ENCODE measurements around the gene ZNF219. TPM values are rescaled to one million over a fixed set of nuclear protein-coding genes. Genes with fewer than 3 reads are reported as not detected.
A peak's percentile ranks its signal among the peaks of the same experiment; 100 is the strongest.

The ZNF219 gene
- total RNA-seq, 2 donors from 2014 or later: 44.0 to 79.6 TPM

DNA sequence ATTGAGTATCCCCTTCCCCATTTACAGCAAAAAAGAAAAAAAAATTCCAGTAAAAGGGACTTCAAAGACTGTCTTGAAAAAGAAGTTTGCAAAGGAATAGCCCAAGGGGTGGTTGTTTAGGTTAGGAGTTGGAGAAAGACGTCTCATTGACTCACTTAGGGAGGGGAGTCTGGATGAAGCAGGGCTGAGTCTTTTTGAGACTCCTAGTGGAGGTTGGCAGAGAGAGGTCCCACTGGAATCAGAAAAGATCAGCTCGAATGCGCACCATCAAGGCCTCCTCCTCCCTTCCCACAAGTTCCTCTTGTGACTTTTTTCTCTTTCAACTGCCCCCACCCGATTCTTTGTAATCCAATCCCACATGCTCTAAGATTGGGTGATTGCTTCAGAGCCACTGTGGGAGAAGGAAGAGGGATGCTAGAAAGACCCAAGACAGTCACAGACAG is 26.4 kb downstream of the ZNF219 start:
- H3K4me3 ChIP-seq: peak overlapping the region; percentile 68
- intact Hi-C loops (cut with DNase I): no loop called here
- TF ChIP-seq, protein P1, sequence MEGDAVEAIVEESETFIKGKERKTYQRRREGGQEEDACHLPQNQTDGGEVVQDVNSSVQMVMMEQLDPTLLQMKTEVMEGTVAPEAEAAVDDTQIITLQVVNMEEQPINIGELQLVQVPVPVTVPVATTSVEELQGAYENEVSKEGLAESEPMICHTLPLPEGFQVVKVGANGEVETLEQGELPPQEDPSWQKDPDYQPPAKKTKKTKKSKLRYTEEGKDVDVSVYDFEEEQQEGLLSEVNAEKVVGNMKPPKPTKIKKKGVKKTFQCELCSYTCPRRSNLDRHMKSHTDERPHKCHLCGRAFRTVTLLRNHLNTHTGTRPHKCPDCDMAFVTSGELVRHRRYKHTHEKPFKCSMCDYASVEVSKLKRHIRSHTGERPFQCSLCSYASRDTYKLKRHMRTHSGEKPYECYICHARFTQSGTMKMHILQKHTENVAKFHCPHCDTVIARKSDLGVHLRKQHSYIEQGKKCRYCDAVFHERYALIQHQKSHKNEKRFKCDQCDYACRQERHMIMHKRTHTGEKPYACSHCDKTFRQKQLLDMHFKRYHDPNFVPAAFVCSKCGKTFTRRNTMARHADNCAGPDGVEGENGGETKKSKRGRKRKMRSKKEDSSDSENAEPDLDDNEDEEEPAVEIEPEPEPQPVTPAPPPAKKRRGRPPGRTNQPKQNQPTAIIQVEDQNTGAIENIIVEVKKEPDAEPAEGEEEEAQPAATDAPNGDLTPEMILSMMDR (IDR thresholded peaks at IDR 0.05): no peak
- no peaks in the 10 kb centered on the region for H3K9me3 ChIP-seq
- peaks cover 9% of the 10 kb centered on the region for H3K36me3 ChIP-seq
- peak overlapping the region in 1 of 2 donors; percentile 99 for H3K9ac ChIP-seq (ENCODE audit: low read depth in 2 of 2, low read length in 2 of 2)
- H3K4me1 ChIP-seq: peaks cover 14% of the 10 kb centered on the region
- DNase-seq: no peak
- H3K27me3 ChIP-seq: no peaks in the 10 kb centered on the region
- H3K27ac ChIP-seq: peak overlapping the region; percentile 90

DNA sequence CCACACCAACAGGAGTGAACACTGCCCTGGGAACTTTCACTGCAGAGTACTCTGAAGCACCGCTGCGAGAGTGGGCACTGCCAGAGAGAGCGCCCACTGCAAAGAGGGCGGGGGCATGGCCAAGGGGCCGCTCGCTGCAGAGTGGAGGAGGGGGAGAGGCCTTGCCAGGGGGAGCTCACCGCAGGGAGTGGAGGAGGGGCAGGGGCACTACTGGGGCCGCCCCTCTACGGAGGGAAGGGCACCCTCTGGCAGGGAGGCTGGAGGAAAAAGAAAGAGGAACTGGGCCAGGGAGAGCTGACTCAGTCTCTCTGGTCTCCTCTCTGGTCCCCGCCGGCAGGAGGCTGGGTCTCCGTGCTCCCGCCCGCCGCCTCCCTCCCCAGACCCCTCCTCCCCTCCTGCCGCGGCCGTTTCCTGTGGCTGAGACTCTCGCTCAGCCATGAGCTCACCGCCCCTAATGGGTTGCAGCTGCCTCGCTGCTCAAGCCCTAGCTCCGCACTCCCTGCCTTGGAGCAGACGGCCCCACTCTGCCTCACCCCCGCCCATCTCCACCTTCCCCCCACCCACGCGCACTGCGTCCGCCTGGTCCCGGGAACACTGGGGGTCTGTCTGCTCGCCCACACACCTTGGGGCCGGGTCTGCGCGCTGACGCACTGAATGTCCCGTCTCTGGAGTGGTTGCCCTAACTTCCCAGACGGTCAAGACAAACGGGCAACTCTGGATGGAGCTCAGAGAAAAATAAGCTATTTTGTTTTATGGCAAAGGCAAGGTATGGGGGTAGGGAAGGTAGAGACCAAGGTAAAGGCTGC is 27.0 kb downstream of the ZNF219 start:
- Histone ChIP-seq H3K4me3 (peak overlapping the region; percentile 68), H3K27ac (peak overlapping the region; percentile 90), H3K4me1 (peaks cover 14% of the 10 kb centered on the region), H3K27me3 (no peaks in the 10 kb centered on the region), H3K9ac (ENCODE audit: low read depth in 2 of 2, low read length in 2 of 2) (peak overlapping the region; percentile 91 to 99), H3K9me3 (no peaks in the 10 kb centered on the region), H3K36me3 (peaks cover 9% of the 10 kb centered on the region)
- DNase-seq: peak; percentile 86
- TF ChIP-seq, protein P1 (IDR thresholded peaks at IDR 0.05): no peak
- intact Hi-C loops (cut with DNase I): no loop called here

DNA sequence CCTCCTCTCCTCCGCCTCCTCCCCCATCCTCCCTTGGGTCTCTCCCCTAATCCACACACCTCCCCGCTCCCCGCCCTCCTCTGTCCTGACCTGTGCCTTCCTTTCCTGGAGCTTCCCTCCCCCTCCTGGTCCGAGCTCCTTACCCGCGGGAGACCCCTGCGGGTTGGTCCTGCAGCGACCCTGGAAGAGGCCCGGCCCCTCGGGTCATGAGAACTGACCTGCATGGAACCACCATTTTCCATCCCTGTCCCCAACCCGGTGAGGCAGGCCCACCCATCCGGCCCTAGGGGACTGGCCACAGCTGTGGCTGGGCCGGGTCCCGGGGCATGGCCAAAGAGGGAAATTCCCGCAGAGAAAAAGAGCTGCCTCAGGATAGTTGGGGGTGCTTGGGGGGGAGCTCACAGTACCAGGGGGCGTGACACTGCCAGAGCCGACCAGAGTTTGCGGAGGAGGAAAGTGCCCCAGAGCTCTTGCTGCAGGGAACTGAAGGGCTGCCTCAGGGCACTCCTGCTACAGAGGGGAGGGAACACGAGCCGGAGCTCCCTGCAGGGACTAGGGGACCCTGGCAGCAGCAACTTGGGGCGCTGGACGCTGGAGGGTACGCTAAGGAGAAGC is 27.7 kb downstream of the ZNF219 start:
- no peaks in the 10 kb centered on the region for H3K9me3 ChIP-seq
- intact Hi-C loops (cut with DNase I): no loop called here
- peaks cover 14% of the 10 kb centered on the region for H3K4me1 ChIP-seq
- H3K4me3 ChIP-seq: peak overlapping the region; percentile 68
- DNase-seq: peak; percentile 82
- H3K27ac ChIP-seq: peak overlapping the region; percentile 90
- H3K27me3 ChIP-seq: no peaks in the 10 kb centered on the region
- H3K36me3 ChIP-seq: peaks cover 9% of the 10 kb centered on the region
- peak overlapping the region; percentile 91 to 99 for H3K9ac ChIP-seq (ENCODE audit: low read depth in 2 of 2, low read length in 2 of 2)
- TF ChIP-seq, protein P1 (IDR thresholded peaks at IDR 0.05): no peak

DNA sequence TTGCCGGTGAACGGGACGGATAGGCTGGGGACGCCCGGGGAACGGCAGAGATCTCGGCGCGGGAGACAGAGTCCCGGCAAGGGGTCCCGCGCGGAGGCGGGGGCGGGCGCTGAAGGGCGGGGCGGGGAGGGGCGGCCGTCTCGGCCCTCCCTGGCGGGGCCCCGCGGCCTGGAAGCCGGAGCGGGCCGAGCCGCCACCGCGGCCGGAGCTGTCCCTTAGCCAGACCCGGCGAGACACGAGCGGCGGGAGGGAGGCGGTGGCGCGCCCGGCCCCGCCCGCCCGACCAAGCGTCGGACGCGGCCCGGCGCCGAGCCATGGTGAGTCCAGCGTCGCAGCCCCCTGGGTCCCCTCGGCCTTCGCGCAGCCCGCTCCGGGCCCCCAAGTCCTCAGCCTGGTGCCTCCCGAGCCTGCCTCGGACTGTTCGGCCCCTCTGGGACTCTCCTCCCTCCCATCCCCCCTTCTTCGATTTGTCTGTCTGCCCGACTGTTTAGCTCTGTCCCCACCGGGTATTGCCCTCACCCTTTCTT is 28.3 kb downstream of the ZNF219 start, which contains the start of gene ARHGEF40:
ARHGEF40 (plus strand) TSS at position 222 of the 527 bp plus-strand sequence; CDS start at position 315, 93 bp downstream.
- H3K4me1 ChIP-seq: peaks cover 14% of the 10 kb centered on the region
- TF ChIP-seq, protein P1 (IDR thresholded peaks at IDR 0.05): no peak
- peak within 1 kb of the TSS; percentile 90 for H3K27ac ChIP-seq
- H3K27me3 ChIP-seq: no peaks in the 10 kb centered on the region
- no peaks in the 10 kb centered on the region for H3K9me3 ChIP-seq
- peak within 1 kb of the TSS; percentile 91 to 99 for H3K9ac ChIP-seq (ENCODE audit: low read depth in 2 of 2, low read length in 2 of 2)
- intact Hi-C loops (cut with DNase I): no loop called here
- H3K4me3 ChIP-seq: peak within 1 kb of the TSS; percentile 68
- peak; percentile 74 for DNase-seq
- H3K36me3 ChIP-seq: peaks cover 4% of the 10 kb centered on the region

DNA sequence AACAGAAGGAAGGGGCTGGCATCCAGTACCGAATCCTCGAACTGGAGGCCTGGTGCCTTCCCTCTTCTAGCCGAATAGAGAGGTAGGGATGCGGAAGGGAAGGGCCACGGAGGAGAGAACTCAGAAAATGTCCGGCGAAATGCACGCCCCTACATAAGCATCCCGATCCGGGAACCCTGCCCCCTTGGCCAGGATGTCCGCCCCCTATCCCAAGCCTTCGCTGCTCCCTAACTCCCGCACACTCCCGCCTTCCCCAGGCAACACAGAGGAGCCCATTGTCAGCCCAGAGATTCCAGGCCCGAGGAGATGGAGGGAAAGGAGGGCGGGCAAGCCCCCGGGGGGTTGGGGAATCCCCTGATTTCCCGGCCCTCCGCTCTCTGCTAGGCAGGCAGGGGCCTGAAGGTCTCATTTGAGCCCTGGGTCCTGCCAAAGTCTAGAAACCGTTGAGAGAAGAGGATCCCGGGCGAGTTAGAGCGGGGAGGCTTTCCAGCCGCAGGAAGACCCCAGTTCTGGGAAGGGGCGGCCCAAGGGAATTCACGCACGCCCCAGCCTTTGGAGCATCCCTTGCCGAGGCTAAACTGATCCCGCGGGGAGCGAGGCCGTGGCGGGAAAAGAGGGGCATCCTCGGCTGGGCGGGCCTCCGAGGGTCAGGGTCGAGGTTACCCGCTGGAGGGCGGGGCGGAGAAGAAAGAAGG is 28.9 kb downstream of the ZNF219 start:
- no peaks in the 10 kb centered on the region for H3K27me3 ChIP-seq
- intact Hi-C loops (cut with DNase I): loop anchor here (2.0 to 5.0 kb wide), 2 partner anchors 21 to 38 kb away; no protein-coding TSS in a partner anchor
- TF ChIP-seq, protein P1 (IDR thresholded peaks at IDR 0.05): no peak
- H3K9ac ChIP-seq (ENCODE audit: low read depth in 2 of 2, low read length in 2 of 2): peak overlapping the region; percentile 64 to 77
- H3K9me3 ChIP-seq: no peaks in the 10 kb centered on the region
- peaks cover 14% of the 10 kb centered on the region for H3K4me1 ChIP-seq
- no peak for DNase-seq
- H3K27ac ChIP-seq: peak overlapping the region; percentile 90
- peaks cover 3% of the 10 kb centered on the region for H3K36me3 ChIP-seq
- H3K4me3 ChIP-seq: peak overlapping the region; percentile 68
